Skeletal muscle tissue (tissue), 4 donors: Measurements from ENCODE around the gene LTBP3. TPM values are rescaled to one million over a fixed set of nuclear protein-coding genes. Genes with fewer than 3 reads are reported as not detected.

Experiments
- H3K27ac ChIP-seq: one replicate; pipeline ENCODE4 v1.7.0; 2013; ENCODE audit warnings: mild to moderate bottlenecking, low read depth, low read length, inconsistent platforms
- H3K27me3 ChIP-seq, 3 donors: one replicate each; pipeline ENCODE4 v1.7.0; 2013; ENCODE audit warnings: low read length in 3 of 3; ENCODE audit not compliant: control insufficient read depth in 3 of 3, insufficient read depth in 3 of 3
- H3K36me3 ChIP-seq, 3 donors: one replicate each; pipeline ENCODE4 v1.7.0; 2013; ENCODE audit warnings: low read length in 3 of 3; ENCODE audit not compliant: control insufficient read depth in 3 of 3, insufficient read depth in 3 of 3
- H3K4me1 ChIP-seq, 3 donors: one replicate each; pipeline ENCODE4 v1.7.0; 2013; ENCODE audit warnings: low read length in 3 of 3, mild to moderate bottlenecking in 3 of 3; ENCODE audit not compliant: control insufficient read depth in 3 of 3, insufficient read depth in 3 of 3
- H3K4me3 ChIP-seq, 3 donors: one replicate each; pipeline ENCODE4 v1.7.0; 2013; ENCODE audit warnings: low read length in 3 of 3
- H3K9ac ChIP-seq, 3 donors: one replicate each; pipeline ENCODE4 v1.7.0; 2013; ENCODE audit warnings: low read length in 3 of 3, mild to moderate bottlenecking in 3 of 3, moderate library complexity in 2 of 3, low read depth in 1 of 3
- H3K9me3 ChIP-seq, 3 donors: one replicate each; pipeline ENCODE4 v1.7.0; 2013; ENCODE audit warnings: low read length in 3 of 3; ENCODE audit not compliant: control insufficient read depth in 3 of 3
- total RNA-seq: library from RNA; depleted of rRNA; stranded (reverse); fragments of >200 nt; gene quantifications from one replicate; pipeline ENCODE4 v1.2.3, GENCODE V29; 2014
- donor health status: Osteomylitis.

LTBP3 gene
- total RNA-seq, 1 donor from 2014 or later = 32.9 TPM

DNA sequence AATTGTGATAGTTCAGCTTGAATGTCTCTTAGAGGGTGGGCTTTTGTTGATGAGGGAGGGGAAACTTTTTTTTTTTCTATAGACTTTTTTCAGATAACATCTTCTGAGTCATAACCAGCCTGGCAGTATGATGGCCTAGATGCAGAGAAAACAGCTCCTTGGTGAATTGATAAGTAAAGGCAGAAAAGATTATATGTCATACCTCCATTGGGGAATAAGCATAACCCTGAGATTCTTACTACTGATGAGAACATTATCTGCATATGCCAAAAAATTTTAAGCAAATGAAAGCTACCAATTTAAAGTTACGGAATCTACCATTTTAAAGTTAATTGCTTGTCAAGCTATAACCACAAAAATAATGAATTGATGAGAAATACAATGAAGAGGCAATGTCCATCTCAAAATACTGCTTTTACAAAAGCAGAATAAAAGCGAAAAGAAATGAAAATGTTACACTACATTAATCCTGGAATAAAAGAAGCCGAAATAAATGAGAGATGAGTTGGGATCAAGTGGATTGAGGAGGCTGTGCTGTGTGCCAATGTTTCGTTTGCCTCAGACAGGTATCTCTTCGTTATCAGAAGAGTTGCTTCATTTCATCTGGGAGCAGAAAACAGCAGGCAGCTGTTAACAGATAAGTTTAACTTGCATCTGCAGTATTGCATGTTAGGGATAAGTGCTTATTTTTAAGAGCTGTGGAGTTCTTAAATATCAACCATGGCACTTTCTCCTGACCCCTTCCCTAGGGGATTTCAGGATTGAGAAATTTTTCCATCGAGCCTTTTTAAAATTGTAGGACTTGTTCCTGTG, 55.4 kb downstream of the LTBP3 start:
- Histone ChIP-seq H3K27ac (peak overlapping the region; percentile 100), H3K4me3 (peak overlapping the region; percentile 94 to 98 (median 95)), H3K36me3 (peaks cover 58 to 64% (median 60%) of the 10 kb centered on the region in 3 donors), H3K4me1 (peaks cover 15 to 39% (median 32%) of the 10 kb centered on the region in 3 donors), H3K9ac (peak overlapping the region; percentile 97 to 99 (median 99)), H3K9me3 (no peaks in the 10 kb centered on the region), H3K27me3 (no peaks in the 10 kb centered on the region)

DNA sequence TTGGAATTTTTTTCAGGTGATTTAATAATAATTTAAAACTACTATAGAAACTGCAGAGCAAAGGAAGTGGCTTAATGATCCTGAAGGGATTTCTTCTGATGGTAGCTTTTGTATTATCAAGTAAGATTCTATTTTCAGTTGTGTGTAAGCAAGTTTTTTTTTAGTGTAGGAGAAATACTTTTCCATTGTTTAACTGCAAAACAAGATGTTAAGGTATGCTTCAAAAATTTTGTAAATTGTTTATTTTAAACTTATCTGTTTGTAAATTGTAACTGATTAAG, 55.9 kb downstream of the LTBP3 start:
- Histone ChIP-seq H3K4me3 (peak overlapping the region; percentile 94 to 98 (median 95)), H3K4me1 (peaks cover 11 to 34% (median 27%) of the 10 kb centered on the region in 3 donors), H3K9ac (peak overlapping the region; percentile 97 to 99 (median 99)), H3K27ac (peak overlapping the region; percentile 100), H3K36me3 (peaks cover 58 to 64% (median 60%) of the 10 kb centered on the region in 3 donors), H3K27me3 (no peaks in the 10 kb centered on the region), H3K9me3 (no peaks in the 10 kb centered on the region)

GRCh38 chr11:65501472-65502273, 56.5 kb downstream of the LTBP3 start:
- H3K4me3 ChIP-seq = peak overlapping the region; percentile 94 to 98 (median 95)
- H3K27me3 ChIP-seq = no peaks in the 10 kb centered on the region
- H3K27ac ChIP-seq = peak overlapping the region; percentile 100
- H3K4me1 ChIP-seq = peaks cover 16 to 39% (median 28%) of the 10 kb centered on the region in 3 donors
- peaks cover 58 to 64% (median 59%) of the 10 kb centered on the region in 3 donors for H3K36me3 ChIP-seq
- peak overlapping the region; percentile 97 to 99 (median 99) for H3K9ac ChIP-seq
- H3K9me3 ChIP-seq = no peaks in the 10 kb centered on the region

DNA sequence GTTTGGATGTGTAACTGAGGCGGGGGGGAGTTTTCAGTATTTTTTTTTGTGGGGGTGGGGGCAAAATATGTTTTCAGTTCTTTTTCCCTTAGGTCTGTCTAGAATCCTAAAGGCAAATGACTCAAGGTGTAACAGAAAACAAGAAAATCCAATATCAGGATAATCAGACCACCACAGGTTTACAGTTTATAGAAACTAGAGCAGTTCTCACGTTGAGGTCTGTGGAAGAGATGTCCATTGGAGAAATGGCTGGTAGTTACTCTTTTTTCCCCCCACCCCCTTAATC, 57.0 kb downstream of the LTBP3 start:
- no peaks in the 10 kb centered on the region for H3K27me3 ChIP-seq
- peaks cover 55 to 61% (median 55%) of the 10 kb centered on the region in 3 donors for H3K36me3 ChIP-seq

GRCh38 chr11:65500387-65501185, 57.6 kb downstream of the LTBP3 start:
- peaks cover 25 to 42% (median 31%) of the 10 kb centered on the region in 3 donors for H3K4me1 ChIP-seq
- H3K9ac ChIP-seq = peak overlapping the region; percentile 97 to 99 (median 99)
- H3K9me3 ChIP-seq = no peaks in the 10 kb centered on the region
- peak overlapping the region; percentile 100 for H3K27ac ChIP-seq
- peak overlapping the region; percentile 94 to 98 (median 95) for H3K4me3 ChIP-seq
- H3K27me3 ChIP-seq = no peaks in the 10 kb centered on the region
- peaks cover 51 to 56% (median 53%) of the 10 kb centered on the region in 3 donors for H3K36me3 ChIP-seq

More for the DNA sequence above, 57.0 kb downstream of the LTBP3 start:
- Histone ChIP-seq H3K27ac (peak overlapping the region; percentile 100), H3K4me3 (peak overlapping the region; percentile 94 to 98 (median 95)), H3K9me3 (no peaks in the 10 kb centered on the region), H3K4me1 (peaks cover 22 to 42% (median 30%) of the 10 kb centered on the region in 3 donors), H3K9ac (peak overlapping the region; percentile 97 to 99 (median 99))

- H3K36me3 ChIP-seq = peaks cover 44 to 48% (median 46%) of the 10 kb centered on the region in 3 donors
- no peaks in the 10 kb centered on the region for H3K27me3 ChIP-seq
- H3K9ac ChIP-seq = peak overlapping the region; percentile 97 to 99 (median 99)
- peak overlapping the region; percentile 100 for H3K27ac ChIP-seq
- H3K9me3 ChIP-seq = no peaks in the 10 kb centered on the region
- peak overlapping the region; percentile 94 to 98 (median 95) for H3K4me3 ChIP-seq
- peaks cover 21 to 37% (median 27%) of the 10 kb centered on the region in 3 donors for H3K4me1 ChIP-seq
These were observed 58.3 kb downstream of the LTBP3 start for GRCh38 chr11:65499713-65500386.

DNA sequence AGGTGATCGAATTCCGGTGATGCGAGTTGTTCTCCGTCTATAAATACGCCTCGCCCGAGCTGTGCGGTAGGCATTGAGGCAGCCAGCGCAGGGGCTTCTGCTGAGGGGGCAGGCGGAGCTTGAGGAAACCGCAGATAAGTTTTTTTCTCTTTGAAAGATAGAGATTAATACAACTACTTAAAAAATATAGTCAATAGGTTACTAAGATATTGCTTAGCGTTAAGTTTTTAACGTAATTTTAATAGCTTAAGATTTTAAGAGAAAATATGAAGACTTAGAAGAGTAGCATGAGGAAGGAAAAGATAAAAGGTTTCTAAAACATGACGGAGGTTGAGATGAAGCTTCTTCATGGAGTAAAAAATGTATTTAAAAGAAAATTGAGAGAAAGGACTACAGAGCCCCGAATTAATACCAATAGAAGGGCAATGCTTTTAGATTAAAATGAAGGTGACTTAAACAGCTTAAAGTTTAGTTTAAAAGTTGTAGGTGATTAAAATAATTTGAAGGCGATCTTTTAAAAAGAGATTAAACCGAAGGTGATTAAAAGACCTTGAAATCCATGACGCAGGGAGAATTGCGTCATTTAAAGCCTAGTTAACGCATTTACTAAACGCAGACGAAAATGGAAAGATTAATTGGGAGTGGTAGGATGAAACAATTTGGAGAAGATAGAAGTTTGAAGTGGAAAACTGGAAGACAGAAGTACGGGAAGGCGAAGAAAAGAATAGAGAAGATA, 59.0 kb downstream of the LTBP3 start, which contains the start of gene MALAT1:
TSS of gene MALAT1 (plus strand) at position 69 of the 736 bp plus-strand sequence.
- H3K4me1 ChIP-seq = peaks cover 26 to 36% (median 28%) of the 10 kb centered on the region in 3 donors
- H3K27me3 ChIP-seq = no peaks in the 10 kb centered on the region
- peak within 1 kb of the TSS; percentile 100 for H3K27ac ChIP-seq
- peak within 1 kb of the TSS; percentile 97 to 99 (median 99) for H3K9ac ChIP-seq
- peak within 1 kb of the TSS; percentile 94 to 98 (median 95) for H3K4me3 ChIP-seq
- H3K9me3 ChIP-seq = no peaks in the 10 kb centered on the region
- H3K36me3 ChIP-seq = peaks cover 37 to 41% (median 38%) of the 10 kb centered on the region in 3 donors

GRCh38 chr11:65498727-65498976, 59.5 kb downstream of the LTBP3 start:
- Histone ChIP-seq H3K4me1 (peaks cover 31 to 40% (median 32%) of the 10 kb centered on the region in 3 donors), H3K9me3 (no peaks in the 10 kb centered on the region), H3K27ac (peak overlapping the region; percentile 100), H3K36me3 (peaks cover 33 to 36% (median 34%) of the 10 kb centered on the region in 3 donors), H3K9ac (peak overlapping the region; percentile 97 to 99 (median 99)), H3K4me3 (peak overlapping the region; percentile 83 to 98 (median 95)), H3K27me3 (no peaks in the 10 kb centered on the region)
